ENCODE data around the gene A3GALT2. TPM values are rescaled to one million over a fixed set of nuclear protein-coding genes. Genes with fewer than 3 reads are reported as not detected.

The A3GALT2 gene
- total RNA-seq, 1 experiment from 2014 or later: not detected

GRCh38 chr1:33281554-33282303 lies 39.2 kb downstream of the A3GALT2 start:
- Mint-ChIP-seq H3K9me3 (ENCODE audit: unreplicated experiment) (no peaks in the 10 kb centered on the region), H3K36me3 (ENCODE audit: insufficient read depth, unreplicated experiment) (peaks cover 29% of the 10 kb centered on the region), H3K27ac (ENCODE audit: unreplicated experiment) (no peak overlapping the region), H3K27me3 (ENCODE audit: insufficient read depth, unreplicated experiment) (no peaks in the 10 kb centered on the region), H3K4me1 (ENCODE audit: low read depth, unreplicated experiment) (no peaks in the 10 kb centered on the region), H3K4me3 (ENCODE audit: unreplicated experiment) (no peak overlapping the region)
- H3K27me3 ChIP-seq (replicated peaks; ENCODE audit: control insufficient read depth, insufficient read depth, low read length): no peaks in the 10 kb centered on the region
- no TSS peak for BruUV-seq (replicated peaks)
- 0 out of 2 replicates have a peak, but pooled peaks cover 1% of the 10 kb centered on the region for H3K36me3 ChIP-seq (ENCODE audit: control insufficient read depth, insufficient read depth, low read length)
- ChIA-PET CTCF (interaction anchor here (0.7 kb wide), 1 partner anchor 35 kb away, joined by 3 read pairs; no protein-coding TSS in a partner anchor), POLR2A (no interaction called here)
- no peak for TF ChIP-seq CTCF (IDR thresholded peaks at IDR 0.05; ENCODE audit: insufficient read depth in 1 of 2, low read depth in 1 of 2, low read length in 1 of 2, severe bottlenecking in 1 of 2, unreplicated experiment in 1 of 2)
- H3K4me3 ChIP-seq (ENCODE audit: low read depth, low read length): no peak overlapping the region
- H3K4me1 ChIP-seq: no peaks in the 10 kb centered on the region
- intact Hi-C loops (cut with micrococcal nuclease; ENCODE audit: unreplicated experiment): no loop called here
- no peaks in the 10 kb centered on the region for H3K9me3 ChIP-seq
- DNase-seq: no peak

GRCh38 chr1:33280091-33280661 lies 40.7 kb downstream of the A3GALT2 start:
- no peak overlapping the region for H3K27ac Mint-ChIP-seq (ENCODE audit: unreplicated experiment)
- no peaks in the 10 kb centered on the region for H3K4me1 Mint-ChIP-seq (ENCODE audit: low read depth, unreplicated experiment)
- TF ChIP-seq CTCF (IDR thresholded peaks at IDR 0.05; ENCODE audit: insufficient read depth in 1 of 2, low read depth in 1 of 2, low read length in 1 of 2, severe bottlenecking in 1 of 2, unreplicated experiment in 1 of 2): no peak
- ChIA-PET CTCF (no interaction called here), POLR2A (no interaction called here)
- DNase-seq: no peak
- Histone ChIP-seq H3K4me3 (ENCODE audit: low read depth, low read length) (no peak overlapping the region), H3K36me3 (ENCODE audit: control insufficient read depth, insufficient read depth, low read length) (0 out of 2 replicates have a peak, but pooled peaks cover 1% of the 10 kb centered on the region), H3K27me3 (replicated peaks; ENCODE audit: control insufficient read depth, insufficient read depth, low read length) (no peaks in the 10 kb centered on the region), H3K9me3 (no peaks in the 10 kb centered on the region), H3K4me1 (no peaks in the 10 kb centered on the region)
- no peak overlapping the region for H3K4me3 Mint-ChIP-seq (ENCODE audit: unreplicated experiment)
- peaks cover 20% of the 10 kb centered on the region for H3K36me3 Mint-ChIP-seq (ENCODE audit: insufficient read depth, unreplicated experiment)
- BruUV-seq (replicated peaks): no TSS peak
- intact Hi-C loops (cut with micrococcal nuclease; ENCODE audit: unreplicated experiment): no loop called here
- no peaks in the 10 kb centered on the region for H3K9me3 Mint-ChIP-seq (ENCODE audit: unreplicated experiment)
- H3K27me3 Mint-ChIP-seq (ENCODE audit: insufficient read depth, unreplicated experiment): no peaks in the 10 kb centered on the region

GRCh38 chr1:33277488-33278084 lies 43.3 kb downstream of the A3GALT2 start:
- Histone ChIP-seq H3K4me3 (ENCODE audit: low read depth, low read length) (no peak overlapping the region), H3K9me3 (no peaks in the 10 kb centered on the region), H3K4me1 (no peaks in the 10 kb centered on the region), H3K36me3 (ENCODE audit: control insufficient read depth, insufficient read depth, low read length) (0 out of 2 replicates have a peak, but pooled peaks cover 1% of the 10 kb centered on the region), H3K27me3 (replicated peaks; ENCODE audit: control insufficient read depth, insufficient read depth, low read length) (no peaks in the 10 kb centered on the region)
- Mint-ChIP-seq H3K9me3 (ENCODE audit: unreplicated experiment) (no peaks in the 10 kb centered on the region), H3K4me1 (ENCODE audit: low read depth, unreplicated experiment) (no peaks in the 10 kb centered on the region), H3K27me3 (ENCODE audit: insufficient read depth, unreplicated experiment) (no peaks in the 10 kb centered on the region), H3K4me3 (ENCODE audit: unreplicated experiment) (no peak overlapping the region), H3K27ac (ENCODE audit: unreplicated experiment) (no peak overlapping the region), H3K36me3 (ENCODE audit: insufficient read depth, unreplicated experiment) (peaks cover 26% of the 10 kb centered on the region)
- ChIA-PET POLR2A (no interaction called here), CTCF (no interaction called here)
- no TSS peak for BruUV-seq (replicated peaks)
- intact Hi-C loops (cut with micrococcal nuclease; ENCODE audit: unreplicated experiment): no loop called here
- TF ChIP-seq CTCF (IDR thresholded peaks at IDR 0.05; ENCODE audit: insufficient read depth in 1 of 2, low read depth in 1 of 2, low read length in 1 of 2, severe bottlenecking in 1 of 2, unreplicated experiment in 1 of 2): no peak
- DNase-seq: no peak

All from Caco-2 (cell line).